Measurements from ENCODE around the gene NRG3. TPM values are rescaled to one million over a fixed set of nuclear protein-coding genes. Genes with fewer than 3 reads are reported as not detected.

Gene NRG3
- total and polyA plus RNA-seq, 8 donors: 0.14 to 0.59 (median 0.25) TPM; not detected in 2

GRCh38 chr10:81847675-81848074 lies 27.3 kb upstream of the NRG3 start:
- no peak for FAIRE-seq
- H3K9me3 ChIP-seq: no peaks in the 10 kb centered on the region
- no peaks in the 10 kb centered on the region for H3K36me3 ChIP-seq
- H3K27me3 ChIP-seq: no peaks in the 10 kb centered on the region
- no peaks in the 10 kb centered on the region for H3K4me1 ChIP-seq
- ATAC-seq: no peak
- TF ChIP-seq, protein P1, sequence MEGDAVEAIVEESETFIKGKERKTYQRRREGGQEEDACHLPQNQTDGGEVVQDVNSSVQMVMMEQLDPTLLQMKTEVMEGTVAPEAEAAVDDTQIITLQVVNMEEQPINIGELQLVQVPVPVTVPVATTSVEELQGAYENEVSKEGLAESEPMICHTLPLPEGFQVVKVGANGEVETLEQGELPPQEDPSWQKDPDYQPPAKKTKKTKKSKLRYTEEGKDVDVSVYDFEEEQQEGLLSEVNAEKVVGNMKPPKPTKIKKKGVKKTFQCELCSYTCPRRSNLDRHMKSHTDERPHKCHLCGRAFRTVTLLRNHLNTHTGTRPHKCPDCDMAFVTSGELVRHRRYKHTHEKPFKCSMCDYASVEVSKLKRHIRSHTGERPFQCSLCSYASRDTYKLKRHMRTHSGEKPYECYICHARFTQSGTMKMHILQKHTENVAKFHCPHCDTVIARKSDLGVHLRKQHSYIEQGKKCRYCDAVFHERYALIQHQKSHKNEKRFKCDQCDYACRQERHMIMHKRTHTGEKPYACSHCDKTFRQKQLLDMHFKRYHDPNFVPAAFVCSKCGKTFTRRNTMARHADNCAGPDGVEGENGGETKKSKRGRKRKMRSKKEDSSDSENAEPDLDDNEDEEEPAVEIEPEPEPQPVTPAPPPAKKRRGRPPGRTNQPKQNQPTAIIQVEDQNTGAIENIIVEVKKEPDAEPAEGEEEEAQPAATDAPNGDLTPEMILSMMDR (IDR thresholded peaks at IDR 0.05): no peak
- DNase-seq: no peak
- no peak overlapping the region for H3K27ac ChIP-seq
- no peak overlapping the region for H3K4me3 ChIP-seq
- WGBS, 2 donors: 69 to 73% methylated on average over 2 of the region's 2 CpGs
- intact Hi-C loops (cut with DNase I): no loop called here

GRCh38 chr10:81848514-81848913 lies 26.5 kb upstream of the NRG3 start:
- Histone ChIP-seq H3K4me3 (no peak overlapping the region), H3K27ac (no peak overlapping the region), H3K9me3 (no peaks in the 10 kb centered on the region), H3K4me1 (no peaks in the 10 kb centered on the region), H3K27me3 (no peaks in the 10 kb centered on the region), H3K36me3 (no peaks in the 10 kb centered on the region)
- no peak for ATAC-seq
- no peak for DNase-seq
- TF ChIP-seq, protein P1 (IDR thresholded peaks at IDR 0.05): no peak
- intact Hi-C loops (cut with DNase I): no loop called here
- WGBS, 2 donors: 36 to 46% methylated on average over 4 of the region's 4 CpGs
- no peak for FAIRE-seq

- DNase-seq (no peak), ATAC-seq (no peak), FAIRE-seq (no peak)
- Histone ChIP-seq H3K36me3 (no peaks in the 10 kb centered on the region), H3K9me3 (no peaks in the 10 kb centered on the region), H3K4me3 (no peak overlapping the region), H3K4me1 (no peaks in the 10 kb centered on the region), H3K27ac (no peak overlapping the region), H3K27me3 (no peaks in the 10 kb centered on the region)
- 69 to 88% methylated on average over 5 of the region's 5 CpGs for WGBS, 2 donors
- TF ChIP-seq, protein P1 (IDR thresholded peaks at IDR 0.05): no peak
- intact Hi-C loops (cut with DNase I): no loop called here
Observed at GRCh38 chr10:81848931-81849330, 26.1 kb upstream of the NRG3 start.

DNA sequence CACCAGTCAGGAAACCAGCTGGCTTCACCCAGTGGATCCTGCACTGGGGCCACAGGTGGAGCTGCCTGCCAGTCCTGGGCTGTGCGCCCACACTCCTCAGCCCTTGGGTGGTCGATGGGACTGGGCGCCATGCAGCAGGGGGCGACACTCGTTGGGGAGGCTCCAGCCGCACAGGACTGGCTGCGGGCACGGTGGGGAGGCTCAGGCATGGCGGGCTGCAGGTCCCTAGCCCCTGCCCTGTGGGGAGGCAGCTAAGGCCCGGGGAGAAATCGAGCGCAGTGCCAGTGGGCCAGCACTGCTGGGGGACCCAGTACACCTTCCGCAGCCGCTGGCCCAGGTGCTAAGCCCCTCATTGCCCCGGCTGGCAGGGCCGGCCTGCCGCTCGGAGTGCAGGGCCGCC lies 12.4 kb upstream of the NRG3 start:
- DNase-seq (peak in 2 of 6 donors; percentile 14 to 53), FAIRE-seq (no peak), ATAC-seq (no peak)
- no peaks in the 10 kb centered on the region for H3K4me1 ChIP-seq
- H3K36me3 ChIP-seq: no peaks in the 10 kb centered on the region
- no peak overlapping the region for H3K27ac ChIP-seq
- H3K27me3 ChIP-seq: no peaks in the 10 kb centered on the region
- WGBS, 2 donors: 88 to 98% methylated on average over 19 of the region's 19 CpGs
- TF ChIP-seq, protein P1 (IDR thresholded peaks at IDR 0.05): no peak
- intact Hi-C loops (cut with DNase I): no loop called here
- no peak overlapping the region for H3K4me3 ChIP-seq
- H3K9me3 ChIP-seq: no peaks in the 10 kb centered on the region

DNA sequence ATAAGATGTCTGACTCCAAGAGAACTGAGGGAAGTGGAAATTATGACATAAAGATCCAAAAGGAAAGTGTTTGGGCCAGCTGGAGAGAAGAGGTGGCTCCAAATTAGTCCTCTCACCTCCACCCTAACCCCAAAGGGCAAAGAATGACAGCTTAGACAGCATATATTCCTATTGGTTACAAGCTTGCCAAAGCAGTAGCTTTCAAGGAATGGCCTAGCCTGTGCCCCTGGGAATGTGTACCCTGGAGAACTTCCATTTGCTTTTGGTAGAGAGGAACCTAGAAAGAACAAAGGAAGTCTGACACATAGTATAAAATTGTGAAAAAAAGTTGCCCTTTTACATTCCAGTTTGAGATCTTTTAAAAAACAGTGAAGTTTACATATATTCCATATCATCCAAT lies 11.2 kb upstream of the NRG3 start:
- Histone ChIP-seq H3K27me3 (no peaks in the 10 kb centered on the region), H3K4me3 (no peak overlapping the region), H3K9me3 (no peaks in the 10 kb centered on the region), H3K36me3 (no peaks in the 10 kb centered on the region), H3K27ac (no peak overlapping the region), H3K4me1 (no peaks in the 10 kb centered on the region)
- intact Hi-C loops (cut with DNase I): no loop called here
- TF ChIP-seq, protein P1 (IDR thresholded peaks at IDR 0.05): no peak
- FAIRE-seq (no peak), ATAC-seq (no peak), DNase-seq (no peak)
